ENCODE data around the gene R3HDML. TPM values are rescaled to one million over a fixed set of nuclear protein-coding genes. Genes with fewer than 3 reads are reported as not detected.

The R3HDML gene
- total RNA-seq, result not detected

- 72% methylated on average over 2 of the region's 16 CpGs for WGBS
- Histone ChIP-seq H3K9me3 (no peaks in the 10 kb centered on the region), H3K36me3 (no peaks in the 10 kb centered on the region), H3K27ac (replicated peaks in 1 of 4) (no peak within 1 kb of the TSS), H3K4me3 (no peak within 1 kb of the TSS), H3K27me3 (peaks cover 0 to 35% (median 2%) of the 10 kb centered on the region in 4 donors), H3K4me1 (no peaks in the 10 kb centered on the region)
- DNase-seq (ENCODE audit: extremely low spot score), result no peak
- no peak for TF ChIP-seq POLR2AphosphoS5 (IDR thresholded peaks at IDR 0.05)
- TF ChIP-seq EP300 (IDR thresholded peaks at IDR 0.05), result no peak
- TF ChIP-seq CTCF (IDR thresholded peaks at IDR 0.05), result no peak
- TF ChIP-seq POLR2A (IDR thresholded peaks at IDR 0.05; ENCODE audit: low read depth), result no peak
- intact Hi-C loops (cut with DNase I), result no loop called here
Observed at GRCh38 chr20:44336725-44337380, at the start of gene R3HDML. R3HDML (plus strand) TSS chr20:44337043; CDS start chr20:44337158, 115 bp downstream.

- Histone ChIP-seq H3K27me3 (no peaks in the 10 kb centered on the region), H3K4me3 (no peak overlapping the region), H3K4me1 (peaks cover 0 to 13% (median 0%) of the 10 kb centered on the region in 4 donors), H3K9me3 (no peaks in the 10 kb centered on the region), H3K36me3 (peaks cover 0 to 8% (median 2%) of the 10 kb centered on the region in 4 donors), H3K27ac (replicated peaks in 1 of 4) (no peak overlapping the region)
- WGBS, result 78% methylated on average over 5 of the region's 5 CpGs
- intact Hi-C loops (cut with DNase I), result no loop called here
- TF ChIP-seq EP300 (IDR thresholded peaks at IDR 0.05) (no peak), POLR2AphosphoS5 (IDR thresholded peaks at IDR 0.05) (no peak), CTCF (IDR thresholded peaks at IDR 0.05) (no peak), POLR2A (IDR thresholded peaks at IDR 0.05; ENCODE audit: low read depth) (no peak)
- DNase-seq (ENCODE audit: extremely low spot score), result no peak
Observed at GRCh38 chr20:44287272-44288097, 49.4 kb upstream of the R3HDML start.

GRCh38 chr20:44288252-44288651 is 48.6 kb upstream of the R3HDML start:
- H3K9me3 ChIP-seq, result no peaks in the 10 kb centered on the region
- H3K36me3 ChIP-seq, result peaks cover 0 to 8% (median 2%) of the 10 kb centered on the region in 4 donors
- H3K4me1 ChIP-seq, result peaks cover 0 to 13% (median 0%) of the 10 kb centered on the region in 4 donors
- H3K4me3 ChIP-seq, result no peak overlapping the region
- no peak for TF ChIP-seq POLR2A (IDR thresholded peaks at IDR 0.05; ENCODE audit: low read depth)
- TF ChIP-seq EP300 (IDR thresholded peaks at IDR 0.05), result no peak
- no peak for TF ChIP-seq CTCF (IDR thresholded peaks at IDR 0.05)
- TF ChIP-seq POLR2AphosphoS5 (IDR thresholded peaks at IDR 0.05), result no peak
- intact Hi-C loops (cut with DNase I), result no loop called here
- 95% methylated on average over 3 of the region's 3 CpGs for WGBS
- no peaks in the 10 kb centered on the region for H3K27me3 ChIP-seq
- H3K27ac ChIP-seq (replicated peaks in 1 of 4), result no peak overlapping the region
- no peak for DNase-seq (ENCODE audit: extremely low spot score)

GRCh38 chr20:44291754-44292153 is 45.1 kb upstream of the R3HDML start:
- no peaks in the 10 kb centered on the region for H3K27me3 ChIP-seq
- no peak for TF ChIP-seq CTCF (IDR thresholded peaks at IDR 0.05)
- TF ChIP-seq POLR2A (IDR thresholded peaks at IDR 0.05; ENCODE audit: low read depth), result no peak
- no peak for TF ChIP-seq POLR2AphosphoS5 (IDR thresholded peaks at IDR 0.05)
- TF ChIP-seq EP300 (IDR thresholded peaks at IDR 0.05), result no peak
- WGBS, result 92% methylated on average over 7 of the region's 7 CpGs
- DNase-seq (ENCODE audit: extremely low spot score), result no peak
- H3K9me3 ChIP-seq, result no peaks in the 10 kb centered on the region
- no peak overlapping the region for H3K4me3 ChIP-seq
- intact Hi-C loops (cut with DNase I), result no loop called here
- peaks cover 0 to 19% (median 0%) of the 10 kb centered on the region in 4 donors for H3K4me1 ChIP-seq
- H3K36me3 ChIP-seq, result peaks cover 0 to 8% (median 2%) of the 10 kb centered on the region in 4 donors
- no peak overlapping the region for H3K27ac ChIP-seq (replicated peaks in 1 of 4)
